SHP77 (cell line): ENCODE measurements around the gene RBM10.

Source experiments
- DNase-seq, 2 experiments: peaks; one replicate each; lab custom pipeline; 2025; lab: John Stamatoyannopoulos, UW

The RBM10 gene

DNA sequence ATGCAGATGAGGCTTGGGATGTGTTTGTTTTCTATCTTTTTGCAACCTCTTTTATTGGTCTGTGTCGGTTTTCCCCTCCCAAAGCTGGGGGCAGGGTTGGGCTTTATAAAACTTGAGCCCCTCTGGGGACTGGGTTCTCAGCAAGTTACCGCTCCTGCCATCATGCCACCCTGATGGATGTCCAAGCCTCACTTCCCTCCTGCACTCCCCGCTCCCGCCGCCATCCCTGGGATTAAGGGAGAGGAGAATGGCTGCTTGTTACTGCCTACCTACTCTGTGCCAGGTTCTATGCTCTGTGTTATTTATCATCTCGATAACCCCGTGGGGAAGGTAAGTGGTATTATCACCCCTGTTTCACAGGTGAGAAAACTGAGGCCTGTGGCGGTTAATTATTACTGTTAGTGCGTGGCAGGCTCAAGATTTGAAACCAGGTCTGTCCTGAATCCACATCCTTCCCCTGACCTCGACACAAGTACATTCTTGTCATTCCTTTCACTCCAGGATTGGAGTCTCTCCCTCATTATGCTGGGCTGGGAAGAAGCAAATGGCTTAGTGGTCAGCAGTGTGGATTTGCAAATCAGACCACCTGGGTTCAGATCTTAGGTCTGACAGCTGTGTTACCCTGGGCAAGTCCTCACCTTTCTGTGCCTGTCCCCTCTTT is 53.1 kb downstream of the RBM10 start:
- DNase-seq: no peak

- DNase-seq: no peak
These were observed 53.7 kb downstream of the RBM10 start for GRCh38 chrX:47198687-47199080.

DNA sequence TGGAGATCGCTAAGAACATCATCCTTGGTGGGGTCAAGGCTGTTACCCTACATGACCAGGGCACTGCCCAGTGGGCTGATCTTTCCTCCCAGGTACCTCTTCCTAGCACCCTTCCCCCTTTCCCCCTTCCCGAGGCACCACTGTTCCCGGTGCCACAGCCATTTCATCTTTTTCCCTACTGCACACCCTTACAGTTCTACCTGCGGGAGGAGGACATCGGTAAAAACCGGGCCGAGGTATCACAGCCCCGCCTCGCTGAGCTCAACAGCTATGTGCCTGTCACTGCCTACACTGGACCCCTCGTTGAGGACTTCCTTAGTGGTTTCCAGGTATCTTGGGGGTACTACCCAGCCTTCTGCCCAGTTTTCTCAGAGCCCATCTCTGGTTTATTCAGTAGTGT is 54.3 kb downstream of the RBM10 start:
- no peak for DNase-seq

DNA sequence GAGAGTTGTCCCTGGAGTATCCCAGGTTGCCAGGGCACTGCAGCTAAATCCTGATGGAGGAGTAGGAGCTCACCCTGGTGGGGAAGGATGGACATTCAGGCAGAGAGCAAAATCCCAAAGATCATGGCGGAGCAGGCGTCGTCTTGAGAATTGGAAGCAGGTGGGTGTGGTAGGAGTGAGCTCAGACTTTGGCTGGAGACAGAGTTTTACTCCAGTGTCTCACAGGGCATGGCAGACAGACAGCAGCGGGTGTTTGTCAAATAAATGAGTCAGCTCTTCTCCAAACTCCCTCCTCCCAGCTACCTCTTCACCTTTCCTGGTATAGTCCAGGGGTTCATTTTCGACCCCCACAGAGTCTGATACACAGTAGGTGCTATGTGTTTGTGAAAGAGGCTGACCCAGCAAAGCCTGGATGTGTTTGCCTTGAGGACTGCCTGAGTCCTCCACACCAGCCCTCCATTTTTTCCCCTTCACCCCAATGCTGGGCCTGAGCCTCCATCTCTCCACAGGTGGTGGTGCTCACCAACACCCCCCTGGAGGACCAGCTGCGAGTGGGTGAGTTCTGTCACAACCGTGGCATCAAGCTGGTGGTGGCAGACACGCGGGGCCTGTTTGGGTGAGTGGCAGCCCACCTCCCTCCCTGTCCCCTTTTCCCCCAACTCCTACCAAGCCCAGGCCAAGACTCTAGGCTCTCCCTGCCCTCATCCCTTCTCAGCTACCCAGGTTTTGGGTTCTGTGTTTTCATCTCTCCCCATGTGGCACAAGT is 55.5 kb downstream of the RBM10 start:
- no peak for DNase-seq

DNA sequence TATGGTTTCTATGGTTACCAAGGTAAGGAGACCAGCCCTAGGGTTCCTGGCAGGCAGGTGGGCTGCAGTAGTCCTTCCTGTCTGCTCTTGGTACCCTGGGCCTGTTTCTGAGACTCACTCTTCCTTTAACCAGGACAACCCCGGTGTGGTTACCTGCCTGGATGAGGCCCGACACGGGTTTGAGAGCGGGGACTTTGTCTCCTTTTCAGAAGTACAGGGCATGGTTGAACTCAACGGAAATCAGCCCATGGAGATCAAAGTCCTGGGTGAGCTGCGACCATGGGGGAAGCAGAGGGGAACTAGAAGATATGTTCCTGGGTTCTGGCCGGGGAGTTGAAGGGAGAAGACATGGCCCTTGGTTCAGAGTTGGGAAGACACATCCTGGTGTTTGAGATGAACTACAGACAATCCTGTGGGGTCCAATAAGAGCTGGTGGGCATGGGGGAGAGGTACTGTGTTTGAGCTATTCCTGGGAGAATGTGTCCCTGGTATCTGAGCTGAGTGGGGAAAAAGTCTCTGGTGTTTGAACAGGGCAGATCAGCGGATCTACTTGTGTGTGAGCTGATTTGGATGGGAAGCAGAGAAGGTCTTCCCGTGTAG is 56.4 kb downstream of the RBM10 start:
- no peak for DNase-seq

- DNase-seq: no peak
These were observed 57.3 kb downstream of the RBM10 start for GRCh38 chrX:47202316-47202715.

DNA sequence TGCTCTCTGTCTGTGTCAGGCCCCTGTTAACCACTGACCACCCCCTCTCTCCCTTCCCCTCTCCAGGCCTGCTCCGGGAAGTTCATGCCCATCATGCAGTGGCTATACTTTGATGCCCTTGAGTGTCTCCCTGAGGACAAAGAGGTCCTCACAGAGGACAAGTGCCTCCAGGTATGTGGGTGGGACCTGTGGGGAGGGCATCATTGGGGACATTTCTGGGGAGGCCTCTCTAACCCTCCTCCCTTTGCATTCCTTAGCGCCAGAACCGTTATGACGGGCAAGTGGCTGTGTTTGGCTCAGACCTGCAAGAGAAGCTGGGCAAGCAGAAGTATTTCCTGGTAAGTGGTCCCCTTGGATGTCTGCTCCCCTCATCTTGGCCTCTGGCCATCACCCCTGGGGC is 57.9 kb downstream of the RBM10 start:
- DNase-seq: no peak

DNA sequence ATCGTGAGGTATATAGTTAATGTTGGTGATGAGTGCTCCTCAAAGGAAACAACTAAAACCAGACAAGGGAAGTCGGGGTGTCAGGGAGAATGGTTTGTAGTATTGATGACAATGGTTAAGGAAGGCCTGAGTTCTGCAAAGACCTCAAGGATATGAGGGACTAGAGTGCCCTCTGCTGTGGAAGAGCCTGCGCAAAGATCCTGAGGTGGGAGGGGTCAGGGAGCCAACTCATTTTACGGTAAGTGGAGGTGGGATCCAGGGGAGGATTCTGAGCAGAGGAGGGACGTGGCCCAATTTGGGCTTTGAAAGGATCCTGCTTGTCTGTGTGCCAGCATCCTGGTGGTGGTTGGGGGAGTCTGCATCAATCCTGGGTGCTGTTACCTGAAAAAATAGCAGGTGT is 59.9 kb downstream of the RBM10 start:
- no peak for DNase-seq

DNA sequence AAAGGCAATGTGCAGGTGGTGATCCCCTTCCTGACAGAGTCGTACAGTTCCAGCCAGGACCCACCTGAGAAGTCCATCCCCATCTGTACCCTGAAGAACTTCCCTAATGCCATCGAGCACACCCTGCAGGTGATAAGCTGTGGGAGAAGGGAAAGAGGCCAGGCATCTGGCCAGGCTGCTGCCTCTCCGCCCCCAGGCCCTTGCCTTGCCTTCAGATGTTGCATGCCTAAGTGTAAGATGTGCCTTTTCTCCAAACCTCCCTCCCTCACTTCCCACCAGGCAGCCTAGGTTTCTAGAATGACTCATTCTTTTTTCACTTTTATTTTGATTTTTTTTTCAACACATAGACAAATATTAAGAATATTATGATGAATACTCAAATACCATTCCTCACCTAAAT is 61.3 kb downstream of the RBM10 start:
- no peak for DNase-seq

DNA sequence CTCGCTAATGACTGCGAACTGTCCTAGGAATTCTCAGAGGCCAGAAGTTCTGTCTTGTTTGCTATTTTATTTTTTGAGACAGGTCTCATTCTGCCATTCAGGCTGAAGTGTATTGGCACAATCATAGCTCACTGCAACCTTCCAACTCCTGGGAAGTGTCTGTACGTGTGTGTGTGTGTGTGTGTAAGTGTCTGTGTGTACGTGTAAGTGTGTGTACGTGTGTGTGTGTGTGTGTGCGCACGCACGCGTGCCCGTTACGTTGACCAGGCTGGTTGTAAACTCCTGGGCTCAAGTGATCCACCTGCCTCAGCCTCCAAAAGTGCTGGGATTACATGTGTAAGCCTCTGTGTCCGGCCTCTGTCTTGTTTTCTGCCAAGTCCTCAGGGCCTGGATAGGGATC is 63.1 kb downstream of the RBM10 start:
- DNase-seq: no peak

DNA sequence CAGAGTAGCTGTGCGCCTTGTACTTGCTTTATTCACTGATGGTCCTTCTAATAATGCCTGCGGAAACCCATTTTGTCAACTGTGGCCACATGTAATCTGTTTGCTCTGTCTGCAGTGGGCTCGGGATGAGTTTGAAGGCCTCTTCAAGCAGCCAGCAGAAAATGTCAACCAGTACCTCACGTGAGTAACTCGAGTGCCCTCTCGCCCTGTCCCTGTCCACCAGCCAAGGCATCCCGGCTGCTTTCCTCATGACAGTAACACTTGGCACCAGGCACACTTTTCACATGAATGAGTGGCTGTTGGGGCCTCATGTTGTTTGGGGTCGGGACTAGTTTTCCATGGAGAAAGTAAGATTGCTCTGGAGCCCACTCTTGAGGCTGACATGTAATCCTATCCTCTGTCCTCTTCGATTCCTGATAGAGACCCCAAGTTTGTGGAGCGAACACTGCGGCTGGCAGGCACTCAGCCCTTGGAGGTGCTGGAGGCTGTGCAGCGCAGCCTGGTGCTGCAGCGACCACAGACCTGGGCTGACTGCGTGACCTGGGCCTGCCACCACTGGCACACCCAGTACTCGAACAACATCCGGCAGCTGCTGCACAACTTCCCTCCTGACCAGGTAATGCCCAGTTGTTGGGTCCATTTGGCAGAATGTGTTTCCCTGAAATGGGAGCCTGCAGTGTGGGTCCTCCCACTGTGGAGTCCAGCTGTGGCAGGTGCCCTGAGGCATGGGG is 64.7 kb downstream of the RBM10 start:
- DNase-seq: no peak

DNA sequence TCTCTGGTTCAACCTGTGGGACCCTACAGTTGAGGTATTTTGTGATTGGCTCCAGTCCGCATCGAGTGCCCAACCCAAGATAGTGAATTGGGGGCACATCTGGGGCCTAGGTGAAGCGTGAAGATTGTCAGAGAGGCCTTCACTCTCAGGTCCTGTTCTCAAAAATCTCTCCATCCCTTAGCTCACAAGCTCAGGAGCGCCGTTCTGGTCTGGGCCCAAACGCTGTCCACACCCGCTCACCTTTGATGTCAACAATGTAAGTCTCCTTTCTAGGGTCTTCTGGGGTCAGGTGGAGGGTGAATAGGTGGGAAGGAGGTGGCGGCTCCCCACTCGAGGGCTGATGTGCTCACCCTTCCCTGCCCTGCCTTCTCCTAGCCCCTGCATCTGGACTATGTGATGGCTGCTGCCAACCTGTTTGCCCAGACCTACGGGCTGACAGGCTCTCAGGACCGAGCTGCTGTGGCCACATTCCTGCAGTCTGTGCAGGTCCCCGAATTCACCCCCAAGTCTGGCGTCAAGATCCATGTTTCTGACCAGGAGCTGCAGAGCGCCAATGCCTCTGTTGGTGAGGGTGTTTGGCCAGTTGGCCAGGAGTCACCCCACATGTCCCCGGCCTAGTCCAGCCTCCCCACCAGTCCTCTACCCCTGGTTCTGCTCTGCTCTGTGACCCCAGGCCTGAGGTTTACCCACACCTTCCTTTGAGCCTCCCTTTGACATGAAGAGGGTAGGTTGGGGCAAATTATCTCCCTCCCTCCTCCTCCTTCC is 65.8 kb downstream of the RBM10 start:
- no peak for DNase-seq

DNA sequence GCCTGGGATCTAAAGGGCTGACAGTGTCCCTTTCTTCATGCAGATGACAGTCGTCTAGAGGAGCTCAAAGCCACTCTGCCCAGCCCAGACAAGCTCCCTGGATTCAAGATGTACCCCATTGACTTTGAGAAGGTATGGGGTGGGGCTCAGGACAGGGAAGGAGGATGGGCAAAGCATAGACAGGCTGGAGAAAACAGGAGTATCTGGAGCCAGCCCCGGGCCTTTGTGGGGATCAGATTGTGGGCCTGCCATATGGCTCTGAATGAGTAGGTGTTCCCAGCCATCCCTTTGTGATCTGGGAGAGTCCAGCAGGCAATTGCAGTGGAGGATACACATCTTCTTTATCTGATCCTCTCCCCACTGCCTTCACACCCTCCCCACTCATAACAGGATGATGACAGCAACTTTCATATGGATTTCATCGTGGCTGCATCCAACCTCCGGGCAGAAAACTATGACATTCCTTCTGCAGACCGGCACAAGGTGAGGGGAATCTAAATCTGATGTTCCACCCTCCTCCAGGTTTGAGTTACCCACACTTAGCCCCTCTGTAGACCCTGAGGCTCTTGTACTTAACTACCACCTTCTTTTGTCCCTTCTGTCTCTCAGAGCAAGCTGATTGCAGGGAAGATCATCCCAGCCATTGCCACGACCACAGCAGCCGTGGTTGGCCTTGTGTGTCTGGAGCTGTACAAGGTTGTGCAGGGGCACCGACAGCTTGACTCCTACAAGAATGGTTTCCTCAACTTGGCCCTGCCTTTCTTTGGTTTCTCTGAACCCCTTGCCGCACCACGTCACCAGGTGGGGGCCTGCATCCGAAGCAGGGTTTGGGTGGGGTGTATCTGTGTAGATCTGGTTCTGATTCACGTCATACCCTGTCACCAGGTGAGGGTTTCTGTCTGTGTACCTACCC is 67.6 kb downstream of the RBM10 start:
- no peak for DNase-seq

DNA sequence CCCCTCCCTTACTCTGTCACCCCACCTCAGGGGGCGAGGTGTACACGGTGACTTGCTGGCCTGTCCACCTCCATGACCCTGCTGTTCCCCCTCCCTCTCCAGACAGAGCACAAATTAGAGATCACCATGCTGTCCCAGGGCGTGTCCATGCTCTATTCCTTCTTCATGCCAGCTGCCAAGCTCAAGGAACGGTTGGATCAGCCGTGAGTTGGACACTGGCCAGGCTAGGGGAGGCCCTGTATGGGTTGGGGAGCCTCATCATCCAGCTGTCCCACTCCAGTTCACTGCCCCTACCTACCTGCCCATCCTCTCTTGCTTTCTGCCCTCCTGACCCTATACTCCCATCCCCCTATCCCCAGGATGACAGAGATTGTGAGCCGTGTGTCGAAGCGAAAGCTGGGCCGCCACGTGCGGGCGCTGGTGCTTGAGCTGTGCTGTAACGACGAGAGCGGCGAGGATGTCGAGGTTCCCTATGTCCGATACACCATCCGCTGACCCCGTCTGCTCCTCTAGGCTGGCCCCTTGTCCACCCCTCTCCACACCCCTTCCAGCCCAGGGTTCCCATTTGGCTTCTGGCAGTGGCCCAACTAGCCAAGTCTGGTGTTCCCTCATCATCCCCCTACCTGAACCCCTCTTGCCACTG is 69.5 kb downstream of the RBM10 start:
- no peak for DNase-seq

GRCh38 chrX:47215291-47215900 is 70.4 kb downstream of the RBM10 start:
- no peak for DNase-seq

DNA sequence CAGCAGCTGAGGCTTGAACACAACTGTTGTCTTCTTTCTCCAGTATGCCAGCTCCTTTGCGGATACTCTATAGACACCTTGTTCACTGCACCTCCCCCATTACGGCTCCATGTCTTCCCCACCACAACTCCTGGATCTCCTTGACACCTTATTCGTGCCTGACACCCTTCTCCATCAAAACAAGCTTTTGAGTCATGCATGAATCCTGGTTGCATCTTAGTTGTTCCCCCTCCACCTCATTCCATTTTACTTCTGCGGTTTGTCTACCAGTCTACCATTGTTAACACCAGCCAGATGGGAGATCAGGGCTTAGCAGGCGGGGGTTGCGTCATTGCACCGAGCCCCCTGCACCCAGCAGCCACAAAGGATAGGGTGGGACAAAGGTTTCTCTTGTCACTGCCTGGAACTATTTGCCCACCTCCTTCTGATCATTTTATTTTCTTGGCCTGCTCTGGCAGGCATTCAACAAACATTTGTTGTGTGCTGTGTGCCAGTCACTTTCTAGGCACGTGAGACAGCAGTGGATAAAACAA is 71.4 kb downstream of the RBM10 start:
- DNase-seq: no peak

DNA sequence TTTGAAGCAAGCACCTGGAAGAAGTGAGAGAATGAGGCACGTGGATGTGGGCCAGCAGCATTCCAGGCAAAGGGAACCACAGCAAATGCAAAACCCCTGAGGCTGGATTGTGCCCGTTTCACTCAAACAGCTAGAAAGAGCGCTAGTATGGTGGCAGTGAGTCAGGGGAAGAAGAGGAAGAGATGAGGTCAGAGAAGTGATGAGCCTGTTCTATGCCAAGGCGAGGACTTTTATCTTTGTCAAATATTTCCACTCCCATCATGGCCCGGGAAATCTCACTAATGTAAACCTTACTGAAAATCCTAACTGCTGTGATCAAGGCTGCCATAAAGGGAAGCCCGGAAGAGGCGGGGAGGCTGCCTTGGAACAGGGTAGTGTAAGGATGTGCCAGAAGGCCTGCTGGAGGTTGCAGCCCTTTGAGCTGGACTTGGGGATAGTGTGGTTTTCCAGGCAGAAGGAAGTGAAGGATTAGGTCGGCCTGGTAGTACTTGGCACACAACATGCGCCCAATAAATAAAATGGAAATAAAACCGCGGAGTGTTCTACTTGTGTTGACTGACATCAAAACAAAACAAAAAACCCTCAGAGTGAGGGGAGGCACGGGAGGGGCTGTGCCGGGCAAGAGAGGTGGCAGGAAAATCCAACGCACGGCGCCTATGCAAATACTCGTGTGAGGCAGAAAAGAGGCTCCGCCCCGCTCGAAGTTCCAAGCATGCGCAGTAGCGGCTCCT is 72.3 kb downstream of the RBM10 start:
- DNase-seq: no peak

- DNase-seq: peak; percentile 94 to 95
These were observed 72.8 kb downstream of the RBM10 start for GRCh38 chrX:47217852-47218279.
